SKM-1 treated with dmso at 0.1 percent for 144 hours (cell line): ENCODE results near the gene CYFIP2.
A peak's percentile ranks its signal among the peaks of the same experiment; 100 is the strongest.
"Not testable (repeated sequence)": the region's sequence is repeated elsewhere in the genome, so short reads cannot be mapped to it uniquely, and the experiment has no call there.

Experiments used
- DNase-seq: peaks from one replicate; lab custom pipeline; 2025; ENCODE audit not compliant: unreplicated experiment; lab: John Stamatoyannopoulos, UW

Gene CYFIP2

GRCh38 chr5:157265714-157266285 is at the start of gene CYFIP2:
Gene CYFIP2 (plus strand): TSS chr5:157266123. CDS start chr5:157285362, 19,239 bp downstream.
- DNase-seq = peak; percentile 54

- no peak for DNase-seq
These were observed 49.4 kb upstream of the CYFIP2 start for GRCh38 chr5:157216391-157217142.

GRCh38 chr5:157217289-157218024 is 48.5 kb upstream of the CYFIP2 start:
- no peak for DNase-seq

GRCh38 chr5:157219491-157220271 is 46.2 kb upstream of the CYFIP2 start:
- DNase-seq = no peak

GRCh38 chr5:157221959-157222358 is 44.0 kb upstream of the CYFIP2 start:
- no peak for DNase-seq

GRCh38 chr5:157222506-157223230 is 43.3 kb upstream of the CYFIP2 start:
- DNase-seq = peak; percentile 43

- no peak for DNase-seq
These were observed 40.2 kb upstream of the CYFIP2 start for GRCh38 chr5:157225469-157226422.

GRCh38 chr5:157230610-157231009 is 35.3 kb upstream of the CYFIP2 start:
- no peak for DNase-seq

GRCh38 chr5:157232706-157233105 is 33.2 kb upstream of the CYFIP2 start:
- DNase-seq = no peak

GRCh38 chr5:157233515-157233914 is 32.4 kb upstream of the CYFIP2 start:
- no peak for DNase-seq

- no peak for DNase-seq
These were observed 29.5 kb upstream of the CYFIP2 start for GRCh38 chr5:157236423-157236822.

- no peak for DNase-seq
These were observed 24.4 kb upstream of the CYFIP2 start for GRCh38 chr5:157241483-157241882.

- DNase-seq = not testable (repeated sequence)
These were observed 21.2 kb upstream of the CYFIP2 start for GRCh38 chr5:157244704-157245103.

- DNase-seq = no peak
These were observed 20.4 kb upstream of the CYFIP2 start for GRCh38 chr5:157245476-157245875.

GRCh38 chr5:157245886-157246285 is 20.0 kb upstream of the CYFIP2 start:
- no peak for DNase-seq

GRCh38 chr5:157247267-157247666 is 18.7 kb upstream of the CYFIP2 start:
- DNase-seq = no peak

- DNase-seq = no peak
These were observed 17.0 kb upstream of the CYFIP2 start for GRCh38 chr5:157248821-157249470.

GRCh38 chr5:157252711-157253465 is 13.0 kb upstream of the CYFIP2 start:
- no peak for DNase-seq
